DOHH2 (cell line): ENCODE data around the gene TMEM272.

Experiments
- CTCF ChIP-seq: fragments of 200-600 bp; sonication (generic); IDR thresholded peaks from one replicate; pipeline ENCODE4 v1.5.1; 2014; ENCODE audit warnings: antibody characterized with exemption, mild to moderate bottlenecking, low read depth, low read length; ENCODE audit not compliant: poor library complexity, severe bottlenecking
- EZH2phosphoT487 ChIP-seq: fragments of 200-600 bp; sonication (generic); IDR thresholded peaks from 2 replicates; pipeline ENCODE4 v1.6.1; 2017; ENCODE audit warnings: borderline replicate concordance, mild to moderate bottlenecking, antibody characterized with exemption, low read length, moderate library complexity, mixed read lengths

DNA sequence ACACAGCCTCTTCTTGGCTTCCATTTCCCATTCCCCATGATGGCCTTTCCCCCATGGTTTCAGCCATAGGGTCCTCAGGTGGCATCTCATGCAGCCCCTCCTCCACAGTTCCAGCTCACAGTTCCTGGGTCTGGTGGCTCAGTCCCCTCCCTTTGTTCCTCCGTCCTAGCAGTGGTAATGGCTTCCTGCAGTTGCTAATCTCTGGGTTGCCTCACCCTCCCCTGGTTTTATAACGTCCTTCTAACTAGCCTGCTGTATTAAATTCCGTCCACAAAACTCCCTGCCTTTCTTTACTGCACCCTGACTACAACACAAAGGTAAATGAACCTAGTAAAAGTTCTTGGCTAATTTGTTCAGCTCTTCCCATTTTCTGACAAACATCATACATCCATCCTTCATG is 47.7 kb upstream of the TMEM272 start:
- no peak for TF ChIP-seq CTCF
- TF ChIP-seq EZH2phosphoT487, result no peak
